Head of caudate nucleus (tissue), 42 donors: Measurements from ENCODE around the gene DMWD.

Experiments used
- DNase-seq, 42 donors: peaks; one replicate each; pipeline versions ENCODE4 v3.0.0 to v3.0.0-alpha.2; 2020 to 2021; ENCODE audit warnings: mixed read lengths in 7 of 42
- intact Hi-C: fragments of 100-400 bp; cut with DNase I; formaldehyde crosslinking; loops from one replicate; pipeline ENCODE4 v1.15.0; 2022

Gene DMWD, protein sequence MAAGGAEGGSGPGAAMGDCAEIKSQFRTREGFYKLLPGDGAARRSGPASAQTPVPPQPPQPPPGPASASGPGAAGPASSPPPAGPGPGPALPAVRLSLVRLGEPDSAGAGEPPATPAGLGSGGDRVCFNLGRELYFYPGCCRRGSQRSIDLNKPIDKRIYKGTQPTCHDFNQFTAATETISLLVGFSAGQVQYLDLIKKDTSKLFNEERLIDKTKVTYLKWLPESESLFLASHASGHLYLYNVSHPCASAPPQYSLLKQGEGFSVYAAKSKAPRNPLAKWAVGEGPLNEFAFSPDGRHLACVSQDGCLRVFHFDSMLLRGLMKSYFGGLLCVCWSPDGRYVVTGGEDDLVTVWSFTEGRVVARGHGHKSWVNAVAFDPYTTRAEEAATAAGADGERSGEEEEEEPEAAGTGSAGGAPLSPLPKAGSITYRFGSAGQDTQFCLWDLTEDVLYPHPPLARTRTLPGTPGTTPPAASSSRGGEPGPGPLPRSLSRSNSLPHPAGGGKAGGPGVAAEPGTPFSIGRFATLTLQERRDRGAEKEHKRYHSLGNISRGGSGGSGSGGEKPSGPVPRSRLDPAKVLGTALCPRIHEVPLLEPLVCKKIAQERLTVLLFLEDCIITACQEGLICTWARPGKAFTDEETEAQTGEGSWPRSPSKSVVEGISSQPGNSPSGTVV

DNA sequence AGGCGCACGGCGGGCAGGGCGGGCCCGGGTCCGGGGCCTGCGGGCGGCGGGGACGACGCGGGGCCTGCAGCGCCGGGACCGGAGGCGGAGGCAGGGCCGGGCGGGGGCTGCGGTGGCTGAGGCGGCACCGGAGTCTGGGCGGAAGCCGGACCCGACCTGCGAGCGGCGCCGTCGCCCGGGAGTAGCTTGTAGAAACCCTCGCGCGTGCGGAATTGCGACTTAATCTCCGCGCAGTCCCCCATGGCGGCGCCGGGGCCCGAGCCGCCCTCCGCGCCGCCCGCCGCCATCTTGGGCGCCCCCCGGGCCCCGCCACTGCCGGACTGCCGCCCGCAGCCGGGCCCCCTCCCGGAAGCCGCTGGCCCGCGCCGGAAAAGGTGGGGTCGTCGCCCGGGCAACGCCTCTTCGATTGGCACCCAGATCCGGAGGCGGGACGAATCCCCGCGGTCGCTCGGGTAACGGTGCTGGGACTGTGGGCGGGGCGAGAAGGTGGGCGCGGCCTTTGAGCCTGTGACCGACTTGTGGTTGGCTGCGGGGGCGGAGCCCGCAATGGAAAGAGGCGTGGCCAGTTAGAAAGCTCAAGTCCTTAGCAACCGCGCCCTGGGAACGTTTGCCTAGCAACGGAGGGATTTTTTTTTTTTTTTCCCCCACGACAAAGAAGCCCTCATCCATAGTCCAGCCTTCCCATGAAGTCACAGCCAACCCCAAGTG, at the start of gene DMWD:
TSS of gene DMWD (minus strand) at position 376 of the 708 bp plus-strand sequence. CDS start at position 287, 89 bp downstream.
- intact Hi-C loops: no loop called here
- peak; percentile 99 to 100 (median 100) for DNase-seq

DNA sequence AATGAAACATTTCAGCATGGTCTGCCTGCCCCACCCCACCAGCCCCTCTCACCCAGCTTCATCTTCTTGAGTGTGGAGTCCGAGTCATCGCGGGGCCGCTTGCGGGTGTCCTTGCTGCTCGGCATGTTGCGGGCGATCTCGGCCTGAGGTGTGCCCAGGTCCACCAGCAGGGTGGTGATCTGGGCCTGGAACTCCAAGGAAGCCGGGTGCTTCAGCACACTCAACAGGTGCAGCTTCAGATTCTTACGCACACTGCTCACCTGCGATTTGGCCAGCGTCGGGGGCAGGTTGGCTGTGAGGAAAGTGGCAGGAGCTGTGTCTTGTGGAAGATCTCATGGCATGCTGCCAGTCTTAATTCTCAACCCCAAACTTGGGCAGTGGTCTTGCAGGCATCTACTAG, 49.6 kb upstream of the DMWD start:
- intact Hi-C loops: no loop called here
- DNase-seq: no peak

DNA sequence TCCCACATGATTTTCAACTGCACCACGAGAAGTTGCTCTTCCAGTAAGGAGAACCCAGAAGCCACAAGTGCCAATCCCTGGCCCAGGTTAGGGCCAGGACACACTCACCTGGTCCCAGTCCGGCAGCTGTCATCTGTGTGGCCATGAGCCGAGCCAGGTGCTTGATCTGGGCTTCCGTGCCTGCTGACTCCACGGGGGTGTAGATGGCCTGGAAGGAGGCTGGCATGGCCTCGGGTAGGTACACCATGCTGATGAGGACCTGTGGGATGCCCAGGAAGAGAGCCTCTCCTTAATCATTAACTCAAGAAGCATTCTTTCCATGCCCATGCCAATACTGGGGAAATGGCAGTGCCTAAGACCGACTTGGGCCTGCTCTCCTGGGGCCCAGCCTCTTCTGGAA, 42.3 kb upstream of the DMWD start:
- intact Hi-C loops: no loop called here
- DNase-seq: no peak

DNA sequence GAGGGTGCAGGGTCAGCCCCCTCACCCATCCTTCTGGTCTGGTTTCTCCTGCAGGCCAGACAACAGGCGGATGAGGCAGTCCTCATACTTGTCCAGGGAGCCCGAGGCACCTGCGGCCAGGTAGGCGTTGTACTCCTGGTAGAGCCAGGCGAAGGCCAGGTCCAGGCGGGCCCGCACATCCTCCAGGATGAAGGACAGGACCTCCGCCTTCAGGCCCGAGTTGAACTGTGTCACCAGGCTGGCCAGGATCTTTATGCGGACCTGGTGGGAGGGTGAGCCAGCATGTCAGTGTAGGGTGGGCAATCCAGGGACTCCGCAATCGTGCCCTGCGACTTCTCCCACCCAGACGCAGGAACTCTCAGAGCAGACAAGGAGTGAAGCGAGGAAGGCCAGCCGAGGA, 36.3 kb upstream of the DMWD start:
- no peak for DNase-seq
- intact Hi-C loops: no loop called here

DNA sequence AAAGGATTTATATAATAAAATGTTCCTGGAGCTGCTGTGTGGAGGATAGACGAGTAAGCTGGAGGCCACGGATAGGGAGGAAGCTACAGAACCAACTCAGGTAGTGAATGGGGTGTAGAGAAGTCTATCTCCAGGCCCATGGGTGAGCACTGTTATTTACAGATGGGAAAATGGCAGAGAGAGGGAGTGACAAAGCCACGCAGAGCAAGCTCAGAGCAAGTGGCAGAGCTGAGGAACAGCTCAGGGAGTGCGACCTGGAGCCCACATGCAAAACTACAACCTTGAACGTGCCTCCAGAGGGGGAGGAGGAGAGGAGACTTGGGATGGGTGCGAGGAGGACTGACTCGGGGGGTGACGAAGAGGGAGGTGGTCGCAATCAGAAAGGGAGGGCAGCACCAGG, 35.9 kb upstream of the DMWD start:
- intact Hi-C loops: no loop called here
- DNase-seq: no peak

DNA sequence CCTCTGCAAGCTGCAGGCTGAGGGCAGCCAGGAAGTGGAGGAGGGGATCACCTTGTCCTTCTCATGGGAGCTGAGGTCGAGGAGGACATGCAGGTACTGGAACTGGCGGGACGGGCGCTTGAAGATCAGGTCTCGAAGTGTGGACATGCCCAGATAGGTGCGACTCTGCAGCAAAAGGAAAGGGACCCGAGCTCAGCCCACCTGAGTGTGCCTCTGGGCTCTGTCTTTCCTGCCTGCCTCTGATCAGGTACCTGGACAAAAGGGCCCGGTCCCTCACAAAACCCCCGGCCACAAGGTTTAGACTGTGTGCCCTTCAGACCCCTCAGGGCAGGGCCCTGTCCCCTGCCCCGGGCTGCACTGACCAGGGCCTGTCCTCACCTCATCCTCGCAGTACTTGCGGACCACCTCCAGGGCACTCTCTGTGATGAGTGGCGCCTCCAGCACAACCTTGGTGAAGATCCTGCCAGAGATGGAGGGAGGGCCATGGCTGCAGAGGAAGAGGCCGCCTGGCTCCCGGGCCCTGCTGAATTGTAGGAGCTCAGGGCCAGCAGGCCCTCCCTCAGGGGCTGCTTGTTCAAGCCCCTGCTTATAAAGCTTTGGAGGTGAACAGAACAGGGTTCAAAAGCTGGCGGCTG, 34.9 kb upstream of the DMWD start:
- intact Hi-C loops: no loop called here
- DNase-seq: no peak

DNA sequence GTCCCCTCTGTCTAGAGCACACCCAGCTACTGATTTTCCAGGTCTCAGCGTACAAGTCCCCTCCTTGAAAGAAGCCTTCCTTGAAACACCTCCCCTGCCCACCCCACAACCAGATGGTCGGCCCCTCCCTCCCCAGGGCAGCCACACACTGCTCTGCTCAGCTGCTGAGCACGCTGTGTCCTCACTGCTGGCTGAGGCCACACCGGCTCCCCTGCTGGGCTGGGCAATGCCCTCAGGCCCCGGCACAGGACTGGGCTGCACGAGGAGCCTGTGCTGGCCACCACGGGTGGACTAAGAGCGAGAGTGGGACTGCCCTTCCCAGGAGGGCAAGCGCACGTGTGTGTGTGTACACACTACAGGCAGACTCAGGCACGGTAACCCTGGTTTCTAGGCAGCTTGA, 34.3 kb upstream of the DMWD start:
- DNase-seq: no peak
- intact Hi-C loops: no loop called here

DNA sequence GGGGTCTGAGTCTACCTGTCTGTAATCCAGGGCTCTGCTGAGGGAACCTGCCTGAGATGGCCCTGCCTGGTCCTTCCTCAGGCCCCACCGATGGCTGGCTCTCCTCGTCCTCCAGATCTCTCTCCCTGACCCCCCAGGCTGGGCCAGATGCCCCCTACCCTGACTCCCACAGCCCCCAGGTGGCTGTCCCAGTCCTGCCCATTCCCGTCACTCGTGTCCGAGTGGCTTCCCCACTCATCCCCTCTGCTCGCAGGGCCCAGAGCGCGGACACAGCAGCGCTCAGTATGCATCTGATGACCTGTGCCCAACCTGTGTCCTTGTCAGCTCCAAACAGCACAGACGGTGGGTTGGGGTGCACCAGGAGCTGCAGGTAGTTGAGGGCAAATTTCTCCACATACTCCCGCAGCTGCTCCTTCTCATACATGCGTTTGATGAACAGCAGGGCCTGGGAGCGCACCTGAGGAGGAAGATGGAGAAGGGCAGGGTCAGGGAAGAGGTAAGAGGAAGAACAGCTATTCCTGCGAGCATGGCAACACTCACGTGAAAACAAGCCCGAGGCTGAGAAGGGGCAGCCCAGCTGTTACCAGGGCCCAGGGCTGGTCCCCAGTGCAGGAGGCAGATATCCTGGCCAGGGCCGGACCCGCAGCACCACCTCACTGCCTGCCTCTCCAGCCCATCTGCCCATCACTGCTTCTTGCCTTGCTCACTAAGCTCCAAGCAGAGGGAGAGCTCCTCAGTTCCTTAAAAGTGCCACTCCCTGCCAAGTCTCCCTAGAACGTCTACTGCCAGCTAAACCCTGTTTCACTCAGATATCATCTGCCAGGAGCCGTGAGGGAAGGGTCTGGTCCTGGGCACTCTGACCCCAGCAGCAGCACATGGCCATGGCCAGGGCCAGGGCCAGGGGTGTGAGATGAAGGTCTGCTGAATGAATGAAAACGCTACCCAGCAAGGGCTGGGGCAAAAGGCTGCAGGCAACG, 33.6 kb upstream of the DMWD start:
- DNase-seq: no peak
- intact Hi-C loops: no loop called here

DNA sequence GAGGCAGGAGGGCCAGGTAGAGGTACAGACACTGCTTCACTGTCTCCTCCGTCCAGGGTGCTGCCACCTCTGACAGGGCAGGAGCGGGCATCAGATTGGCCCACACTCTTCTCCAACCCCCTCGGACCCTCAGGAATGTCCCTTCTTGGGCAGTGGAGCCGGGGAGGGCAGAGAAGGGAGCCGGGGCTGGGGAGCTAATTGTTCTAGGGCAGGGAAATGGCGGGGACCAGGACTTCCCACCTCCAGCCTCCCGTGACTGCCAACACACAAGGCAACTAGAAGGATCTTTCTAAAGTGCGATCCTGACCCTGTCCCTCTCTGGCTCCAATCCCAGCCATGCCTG, 32.6 kb upstream of the DMWD start:
- intact Hi-C loops: no loop called here
- no peak for DNase-seq

DNA sequence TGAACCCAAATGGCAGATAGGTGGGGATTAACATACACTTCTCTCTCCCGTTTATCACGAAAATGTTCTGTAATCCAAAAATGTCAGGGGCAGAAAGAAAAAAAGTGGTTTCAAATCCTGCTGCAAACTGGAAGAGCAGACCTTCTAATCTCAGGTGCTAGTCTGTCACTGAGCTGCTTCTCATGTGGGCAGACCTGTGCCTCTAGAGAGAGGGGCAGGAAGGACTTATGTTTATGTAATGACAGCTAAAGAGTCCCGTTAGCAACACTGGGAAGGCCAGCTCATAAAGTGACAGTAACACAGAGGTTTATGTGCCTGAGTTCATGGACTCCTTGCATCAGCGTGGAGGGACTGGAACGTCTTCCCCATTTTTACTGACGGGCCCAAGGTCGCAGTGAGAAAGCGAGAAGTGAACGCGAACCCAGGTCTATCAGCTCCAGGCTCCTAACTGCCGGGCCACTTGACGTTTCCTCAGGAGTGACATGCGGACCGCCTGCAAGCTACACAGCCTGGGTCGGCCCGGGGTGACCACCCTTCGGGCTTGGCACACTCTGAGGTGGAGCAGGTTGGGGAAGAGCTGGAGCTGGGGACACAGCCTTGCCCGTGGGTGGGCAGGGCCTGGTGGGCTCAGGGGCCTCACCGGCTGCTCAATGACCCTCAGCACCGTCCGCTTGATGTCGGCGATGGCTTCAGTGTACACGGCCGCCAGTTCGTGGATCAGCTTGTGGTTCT, 32.1 kb upstream of the DMWD start:
- DNase-seq: no peak
- intact Hi-C loops: no loop called here

DNA sequence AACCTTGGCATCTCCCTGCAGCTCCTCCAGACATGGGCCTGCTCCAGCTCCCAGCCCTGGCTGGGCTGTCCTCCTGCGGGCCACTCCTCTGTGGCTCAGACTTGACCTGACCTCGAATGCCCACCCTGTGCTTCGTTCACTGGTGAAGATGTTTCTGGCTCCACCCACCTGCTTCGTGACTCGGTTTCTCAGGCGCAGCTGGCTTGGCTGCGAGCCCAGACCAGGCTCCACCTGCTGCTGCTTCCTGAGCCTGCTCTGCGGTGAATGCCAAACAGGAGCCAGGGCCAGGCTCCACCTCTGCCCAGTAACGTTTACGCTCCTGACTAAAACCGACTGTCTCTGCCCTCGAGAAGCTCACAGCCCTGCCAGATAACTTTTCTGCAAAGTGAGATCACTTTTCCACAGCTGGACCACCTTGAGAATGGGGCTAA, 31.4 kb upstream of the DMWD start:
- DNase-seq: peak in 40 of 42 donors; percentile 35 to 86 (median 66)
- intact Hi-C loops: no loop called here

DNA sequence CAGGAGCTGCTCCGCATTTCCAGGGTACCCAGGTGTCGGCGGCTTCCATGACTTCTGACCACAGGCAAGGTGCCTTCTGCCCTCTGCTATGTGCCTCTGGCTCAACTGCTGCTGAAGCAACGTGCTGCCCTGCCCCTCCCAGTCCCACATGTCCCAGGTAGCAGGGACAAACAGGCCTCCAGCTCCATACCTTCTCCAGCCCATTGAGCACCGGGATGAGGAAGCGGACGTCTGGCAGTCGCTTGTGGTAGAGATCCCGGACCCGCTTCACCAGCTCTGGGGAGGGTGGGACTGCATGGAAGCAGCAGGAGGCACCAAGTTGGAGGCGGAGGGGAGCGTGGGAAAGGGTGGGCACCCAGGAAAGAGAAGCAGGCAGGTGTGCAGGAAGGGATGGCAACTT, 30.5 kb upstream of the DMWD start:
- intact Hi-C loops: no loop called here
- no peak for DNase-seq

DNA sequence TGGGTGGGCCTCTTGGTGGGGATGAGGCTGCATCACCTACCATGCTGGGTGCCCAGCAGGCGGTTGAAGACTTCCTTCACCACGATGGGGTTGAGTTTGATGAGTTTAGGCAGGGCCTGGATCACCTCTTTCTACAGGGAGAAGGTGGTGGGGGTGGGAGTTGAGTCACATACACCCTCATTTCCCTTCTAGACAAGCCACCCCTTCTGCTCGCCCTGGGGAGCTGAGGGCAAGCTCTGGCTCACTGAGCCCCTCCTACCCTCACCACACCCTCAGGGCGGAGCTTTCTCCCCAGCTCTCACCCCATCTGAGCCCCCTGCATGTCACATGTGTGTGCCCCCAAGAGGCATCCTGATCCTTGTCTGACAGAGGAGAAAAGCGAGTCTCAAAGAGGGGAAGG, 30.1 kb upstream of the DMWD start:
- intact Hi-C loops: no loop called here
- DNase-seq: peak in 35 of 42 donors; percentile 18 to 88 (median 54)

DNA sequence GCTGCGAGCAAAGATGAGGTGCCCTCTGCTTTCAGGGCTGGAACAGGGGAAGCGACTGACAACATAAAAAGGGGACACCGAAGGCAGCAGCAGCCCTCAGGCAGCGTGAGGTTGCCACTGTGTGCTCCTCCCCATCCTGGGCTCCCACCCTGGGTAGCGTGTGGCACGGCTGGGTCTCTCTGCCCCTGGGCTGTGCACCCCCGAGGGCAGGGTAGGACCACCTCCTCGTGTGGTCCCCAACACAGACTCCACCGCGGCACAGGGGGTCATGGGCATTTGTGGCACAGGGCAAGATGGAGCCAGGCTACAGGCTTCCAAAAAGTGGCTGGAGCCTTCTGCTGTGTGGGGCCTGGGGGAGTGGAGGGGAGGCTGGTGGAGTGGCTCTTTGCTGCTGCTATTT, 28.9 kb upstream of the DMWD start:
- intact Hi-C loops: no loop called here
- DNase-seq: no peak

DNA sequence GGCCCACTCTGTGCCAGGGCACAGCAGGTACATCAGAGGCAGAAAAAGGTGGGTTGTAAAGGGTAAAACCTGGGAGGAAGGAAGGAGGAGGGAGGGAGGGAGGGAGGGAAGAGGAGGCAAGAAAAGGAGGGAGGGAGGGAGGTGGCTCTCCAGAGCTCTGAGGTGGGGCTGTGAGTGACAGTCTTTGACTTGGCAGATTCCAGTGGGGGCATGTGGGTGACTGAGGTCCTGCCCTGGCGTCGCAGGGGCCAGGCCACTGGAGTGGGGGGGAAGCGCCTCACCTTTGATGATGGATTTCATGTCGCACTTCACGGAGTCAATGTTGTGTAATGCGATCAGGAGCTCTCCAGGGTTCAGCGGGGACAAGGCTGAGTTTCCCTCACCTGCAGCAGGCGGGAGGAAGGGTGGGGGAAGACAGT, 28.5 kb upstream of the DMWD start:
- intact Hi-C loops: no loop called here
- DNase-seq: peak in 30 of 42 donors; percentile 14 to 79 (median 41)

DNA sequence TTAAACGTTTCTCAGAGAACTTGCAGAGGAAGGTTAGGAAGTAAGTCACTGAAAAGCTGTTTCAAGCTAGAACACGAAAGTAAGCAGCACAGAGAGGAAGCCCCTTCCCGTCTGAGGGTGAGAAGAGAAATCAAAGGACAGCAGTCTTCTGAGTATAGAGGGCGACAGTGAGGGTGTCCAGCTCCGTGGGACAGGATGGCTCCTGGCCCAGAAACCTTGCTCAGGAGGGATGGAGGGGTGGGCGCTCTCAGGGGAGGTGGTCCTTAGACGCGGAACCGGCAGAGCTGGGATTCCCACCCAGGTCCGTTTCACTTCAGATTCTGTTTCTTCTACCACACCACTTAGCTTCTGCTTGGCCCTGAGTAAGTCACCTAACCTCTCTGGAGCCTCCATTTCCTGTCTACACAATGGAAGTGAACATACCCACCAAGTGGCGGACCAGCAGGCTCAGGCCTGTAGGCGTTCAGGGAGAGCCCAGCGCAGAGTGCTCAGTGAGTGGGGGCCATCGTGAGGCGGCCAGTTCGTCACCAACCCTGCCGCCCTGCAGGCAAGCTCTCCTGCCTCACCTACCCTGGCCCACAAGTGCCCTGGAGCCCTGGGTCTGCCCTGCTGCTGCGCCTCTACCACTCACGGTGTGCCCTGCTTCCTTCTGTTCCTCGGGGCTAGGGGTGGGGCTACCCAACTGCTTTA, 27.9 kb upstream of the DMWD start:
- intact Hi-C loops: no loop called here

DNA sequence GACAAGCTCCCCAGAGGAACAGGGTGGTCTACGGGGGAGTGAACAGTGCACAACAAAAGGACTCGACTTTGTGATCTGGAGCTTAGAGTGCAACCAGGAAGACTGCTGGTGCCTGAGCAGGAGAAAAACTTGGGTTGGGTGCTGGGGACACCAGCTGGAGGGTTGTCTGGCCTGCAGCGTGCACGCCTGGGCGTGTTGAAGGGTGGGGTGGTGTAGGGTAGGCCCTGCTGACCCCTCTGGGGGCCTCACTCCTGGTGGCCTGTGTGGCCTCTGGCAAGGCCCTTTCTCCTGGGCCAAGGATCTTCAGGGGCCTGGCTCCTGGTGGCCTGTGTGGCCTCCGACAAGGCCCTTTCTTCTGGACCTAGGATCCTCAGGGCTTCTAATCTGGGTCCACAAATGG, 27.1 kb upstream of the DMWD start:
- intact Hi-C loops: no loop called here

More for the DNA sequence above, 27.9 kb upstream of the DMWD start:
- DNase-seq: peak in 3 of 42 donors; percentile 28 to 55 (median 42)

More for the DNA sequence above, 27.1 kb upstream of the DMWD start:
- no peak for DNase-seq
